22Rv1 (cell line): Measurements from ENCODE around the gene SYNE4.

Source experiments
- H3K27ac ChIP-seq: fragments of 450-650 bp; 2 replicates; pipeline ENCODE4 v1.5.1; 2017
- CTCF ChIP-seq: fragments of 450-650 bp; IDR thresholded peaks from 2 replicates; pipeline ENCODE4 v1.5.1; 2017; ENCODE audit warnings: mild to moderate bottlenecking
- ZFX ChIP-seq: fragments of 450-650 bp; IDR thresholded peaks from 2 replicates; pipeline ENCODE4 v1.6.1; 2017; ENCODE audit warnings: antibody characterized with exemption, borderline replicate concordance

The SYNE4 gene

GRCh38 chr19:36009220-36009619 is 607 bp upstream of the SYNE4 start:
- TF ChIP-seq ZFX (no peak), CTCF (no peak)
- H3K27ac ChIP-seq = peak overlapping the region; percentile 93

GRCh38 chr19:36006955-36007354 is 1.7 kb downstream of the SYNE4 start:
- H3K27ac ChIP-seq = peak overlapping the region; percentile 93
- no peak for TF ChIP-seq CTCF
- no peak for TF ChIP-seq ZFX

- no peak for TF ChIP-seq ZFX
- no peak for TF ChIP-seq CTCF
- no peak overlapping the region for H3K27ac ChIP-seq
These were observed 5.3 kb downstream of the SYNE4 start for GRCh38 chr19:36003284-36003683.

- TF ChIP-seq CTCF (no peak), ZFX (no peak)
- H3K27ac ChIP-seq = no peak overlapping the region
These were observed 7.0 kb downstream of the SYNE4 start for GRCh38 chr19:36001605-36002004.

- H3K27ac ChIP-seq = peak overlapping the region; percentile 81; the same call in 1 of the 2 replicates
- TF ChIP-seq CTCF (no peak), ZFX (no peak)
These were observed 11.8 kb downstream of the SYNE4 start for GRCh38 chr19:35996777-35997176.

GRCh38 chr19:35995048-35995993 is 13.3 kb downstream of the SYNE4 start, which contains the start of gene SDHAF1:
SDHAF1 (plus strand) TSS chr19:35995188; CDS start chr19:35995275, 87 bp downstream.
- peak within 1 kb of the TSS; percentile 81 for H3K27ac ChIP-seq
- TF ChIP-seq ZFX (no peak), CTCF (peak; percentile 24)

GRCh38 chr19:35993923-35994598 is 14.6 kb downstream of the SYNE4 start:
- TF ChIP-seq ZFX (no peak), CTCF (0 out of 2 replicates have a peak, but pooled peaks have one; percentile 17)
- H3K27ac ChIP-seq = no peak overlapping the region
